Measurements from ENCODE around the gene SLC2A13. TPM values are rescaled to one million over a fixed set of nuclear protein-coding genes. Genes with fewer than 3 reads are reported as not detected.
A peak's percentile ranks its signal among the peaks of the same experiment; 100 is the strongest.

SLC2A13 gene
- total RNA-seq, 4 donors from 2014 or later = 9.2 to 15.2 (median 13.9) TPM

DNA sequence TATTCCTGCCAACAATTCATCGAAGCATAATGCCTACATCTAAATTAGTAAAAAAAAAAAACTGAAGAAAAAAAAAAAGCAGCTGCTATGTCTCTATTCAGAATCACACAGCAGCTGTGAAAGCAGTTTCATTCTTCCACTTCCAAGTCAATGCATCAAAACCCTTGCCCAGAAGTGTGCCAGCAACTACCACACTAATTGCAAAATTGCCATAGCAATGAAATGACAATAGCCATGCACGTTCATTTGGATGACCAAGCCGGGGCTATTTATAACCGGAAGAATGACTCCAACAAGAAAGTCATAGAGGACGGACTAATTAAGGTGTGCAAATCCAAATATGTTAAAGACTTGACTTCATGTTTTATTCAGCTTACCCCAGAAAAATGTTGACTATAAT is 42.5 kb downstream of the SLC2A13 start:
- DNase-seq (ENCODE audit: low spot score in 2 of 2) = no peak
- no peak for TF ChIP-seq POLR2A (IDR thresholded peaks at IDR 0.05)
- TF ChIP-seq, protein P1, sequence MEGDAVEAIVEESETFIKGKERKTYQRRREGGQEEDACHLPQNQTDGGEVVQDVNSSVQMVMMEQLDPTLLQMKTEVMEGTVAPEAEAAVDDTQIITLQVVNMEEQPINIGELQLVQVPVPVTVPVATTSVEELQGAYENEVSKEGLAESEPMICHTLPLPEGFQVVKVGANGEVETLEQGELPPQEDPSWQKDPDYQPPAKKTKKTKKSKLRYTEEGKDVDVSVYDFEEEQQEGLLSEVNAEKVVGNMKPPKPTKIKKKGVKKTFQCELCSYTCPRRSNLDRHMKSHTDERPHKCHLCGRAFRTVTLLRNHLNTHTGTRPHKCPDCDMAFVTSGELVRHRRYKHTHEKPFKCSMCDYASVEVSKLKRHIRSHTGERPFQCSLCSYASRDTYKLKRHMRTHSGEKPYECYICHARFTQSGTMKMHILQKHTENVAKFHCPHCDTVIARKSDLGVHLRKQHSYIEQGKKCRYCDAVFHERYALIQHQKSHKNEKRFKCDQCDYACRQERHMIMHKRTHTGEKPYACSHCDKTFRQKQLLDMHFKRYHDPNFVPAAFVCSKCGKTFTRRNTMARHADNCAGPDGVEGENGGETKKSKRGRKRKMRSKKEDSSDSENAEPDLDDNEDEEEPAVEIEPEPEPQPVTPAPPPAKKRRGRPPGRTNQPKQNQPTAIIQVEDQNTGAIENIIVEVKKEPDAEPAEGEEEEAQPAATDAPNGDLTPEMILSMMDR (IDR thresholded peaks at IDR 0.05) = no peak
- 27 to 39% methylated on average over 5 of the region's 5 CpGs for WGBS, 2 donors
- intact Hi-C loops (cut with DNase I; ENCODE audit: low total_unique reads) = no loop called here
- H3K4me3 ChIP-seq (ENCODE audit: low read depth, poor library complexity, severe bottlenecking) = no peak overlapping the region

DNA sequence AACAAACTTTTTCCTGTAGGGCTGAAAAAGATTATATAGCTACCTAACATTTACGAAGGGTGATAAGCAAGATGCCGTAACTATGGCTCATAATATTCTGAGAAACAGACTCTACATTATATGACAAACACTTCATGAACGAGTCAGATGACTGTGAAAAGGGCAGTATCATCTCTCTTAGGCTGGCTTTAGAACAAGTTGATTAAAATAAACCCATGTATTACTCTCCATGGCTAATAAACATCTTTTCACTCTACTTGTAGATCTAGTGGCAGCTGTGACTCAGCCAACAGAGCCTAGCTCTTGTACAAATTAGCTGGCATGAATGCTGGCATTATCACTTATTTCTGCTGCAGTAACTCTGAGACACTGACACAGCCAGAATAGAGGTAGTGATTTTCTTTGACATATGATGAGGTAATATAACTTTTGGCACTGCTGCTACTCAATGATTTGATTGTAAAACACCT is 47.1 kb downstream of the SLC2A13 start:
- intact Hi-C loops (cut with DNase I; ENCODE audit: low total_unique reads) = no loop called here
- TF ChIP-seq, protein P1 (IDR thresholded peaks at IDR 0.05) = no peak
- no peak for TF ChIP-seq POLR2A (IDR thresholded peaks at IDR 0.05)
- 70 to 79% methylated on average over 3 of the region's 3 CpGs for WGBS, 2 donors
- DNase-seq (ENCODE audit: low spot score in 2 of 2) = no peak
- H3K4me3 ChIP-seq (ENCODE audit: low read depth, poor library complexity, severe bottlenecking) = no peak overlapping the region

DNA sequence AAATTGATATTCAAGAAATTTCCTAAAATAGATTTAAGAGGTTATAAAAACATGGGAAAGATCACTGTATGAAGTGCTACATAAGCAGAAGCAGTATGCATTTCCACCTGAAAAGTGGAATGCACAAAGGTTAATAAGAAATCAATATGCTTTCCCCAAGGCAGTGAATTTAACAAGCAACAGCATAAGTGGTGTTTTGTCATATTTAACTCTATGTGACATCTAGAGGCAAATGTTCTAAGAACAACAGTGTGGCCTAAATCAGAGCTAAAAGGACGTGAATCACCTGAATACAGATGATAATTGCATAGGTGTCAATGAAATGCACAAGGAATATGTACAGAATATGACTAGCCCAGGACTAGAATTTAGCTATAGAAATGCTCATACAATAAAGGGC is 49.5 kb downstream of the SLC2A13 start:
- intact Hi-C loops (cut with DNase I; ENCODE audit: low total_unique reads) = no loop called here
- TF ChIP-seq POLR2A (IDR thresholded peaks at IDR 0.05) = no peak
- TF ChIP-seq, protein P1 (IDR thresholded peaks at IDR 0.05) = no peak
- H3K4me3 ChIP-seq (ENCODE audit: low read depth, poor library complexity, severe bottlenecking) = no peak overlapping the region
- DNase-seq (ENCODE audit: low spot score in 2 of 2) = no peak
- WGBS, 2 donors = 87 to 94% methylated on average over 1 of the region's 1 CpG

DNA sequence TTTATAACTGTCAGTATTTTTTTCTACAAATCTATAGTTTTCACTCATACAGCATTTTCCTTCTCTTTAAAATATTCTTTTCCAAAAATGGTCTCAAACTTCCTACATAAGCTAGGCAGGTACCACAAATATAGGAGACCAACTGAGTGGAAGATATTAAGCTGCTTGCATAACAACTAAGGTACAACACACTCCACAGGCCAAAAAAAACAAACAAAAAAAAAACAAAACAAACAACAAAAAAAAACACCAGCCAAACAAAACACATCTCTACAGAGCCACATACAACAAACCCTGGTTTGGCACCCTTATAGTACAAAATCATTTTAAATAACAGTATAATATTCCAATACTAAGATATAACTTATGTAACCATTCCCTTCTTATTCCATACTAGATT is 50.1 kb downstream of the SLC2A13 start:
- TF ChIP-seq POLR2A (IDR thresholded peaks at IDR 0.05) = no peak
- TF ChIP-seq, protein P1 (IDR thresholded peaks at IDR 0.05) = no peak
- intact Hi-C loops (cut with DNase I; ENCODE audit: low total_unique reads) = no loop called here
- H3K4me3 ChIP-seq (ENCODE audit: low read depth, poor library complexity, severe bottlenecking) = no peak overlapping the region
- no peak for DNase-seq (ENCODE audit: low spot score in 2 of 2)

DNA sequence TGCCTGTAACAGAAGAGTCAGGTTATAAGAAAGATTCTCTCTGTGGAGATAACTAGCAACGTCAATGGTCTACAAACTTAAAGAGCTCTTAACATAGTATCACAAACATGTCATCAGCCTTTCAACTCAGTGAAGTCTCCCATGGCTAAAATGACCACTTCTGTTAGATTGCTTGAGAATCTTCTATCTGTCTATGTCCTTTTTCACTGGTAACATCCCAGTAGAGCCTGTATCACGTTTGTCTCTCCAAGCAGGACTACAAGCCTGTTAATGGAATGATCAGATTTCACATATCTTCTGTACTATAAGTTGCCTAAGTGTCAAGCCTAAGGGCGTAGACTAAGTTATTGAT is 50.7 kb downstream of the SLC2A13 start:
- TF ChIP-seq, protein P1 (IDR thresholded peaks at IDR 0.05) = no peak
- no peak for TF ChIP-seq POLR2A (IDR thresholded peaks at IDR 0.05)
- DNase-seq (ENCODE audit: low spot score in 2 of 2) = no peak
- intact Hi-C loops (cut with DNase I; ENCODE audit: low total_unique reads) = no loop called here
- no peak overlapping the region for H3K4me3 ChIP-seq (ENCODE audit: low read depth, poor library complexity, severe bottlenecking)
- 69% methylated on average over 3 of the region's 3 CpGs for WGBS, 2 donors

DNA sequence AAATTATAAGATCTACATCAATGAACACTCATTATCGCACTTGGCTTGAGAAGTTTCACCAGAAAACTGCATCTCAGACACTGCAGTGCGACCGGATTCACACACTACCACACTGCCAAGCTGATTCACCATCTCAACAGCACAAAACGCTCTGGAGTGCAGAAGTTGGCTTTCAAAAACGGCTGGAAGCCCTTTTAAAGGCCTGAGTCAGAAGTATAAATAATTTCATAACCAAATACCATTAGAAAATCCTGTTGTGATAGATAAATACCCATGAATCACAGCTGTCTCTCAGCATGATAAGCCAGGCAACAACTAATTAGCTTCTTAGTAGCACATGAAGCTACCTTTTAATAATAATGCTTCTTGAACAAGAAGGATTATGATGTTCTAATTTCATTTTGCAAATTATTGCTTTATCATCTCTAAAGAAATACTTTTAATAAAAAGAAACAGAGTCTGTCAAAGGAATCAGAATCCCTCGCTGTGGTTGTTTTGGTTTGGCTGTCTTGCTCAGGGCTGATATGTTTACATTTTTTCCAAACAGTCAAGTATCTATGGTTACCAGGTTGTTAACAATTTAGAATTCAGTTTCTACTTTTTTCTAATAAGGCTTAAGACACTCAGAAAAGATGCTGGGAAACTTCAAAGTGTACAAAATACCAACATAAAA is 51.2 kb downstream of the SLC2A13 start:
- 26 to 29% methylated on average over 6 of the region's 6 CpGs for WGBS, 2 donors
- intact Hi-C loops (cut with DNase I; ENCODE audit: low total_unique reads) = no loop called here
- TF ChIP-seq, protein P1 (IDR thresholded peaks at IDR 0.05) = no peak
- no peak overlapping the region for H3K4me3 ChIP-seq (ENCODE audit: low read depth, poor library complexity, severe bottlenecking)
- peak in 1 of 2 donors; percentile 53 for DNase-seq (ENCODE audit: low spot score in 2 of 2)

Data from lower leg skin (tissue), 4 donors.